HG03432 (cell line): ENCODE data around the gene SLC26A6.

Experiments
- ATAC-seq: cut with Tn5 transposase; IDR thresholded peaks from one replicate; pipeline ENCODE4 v1.9.1; 2021; ENCODE audit warnings: mild to moderate bottlenecking, moderate library complexity; ENCODE audit not compliant: unreplicated experiment

SLC26A6 gene, protein sequence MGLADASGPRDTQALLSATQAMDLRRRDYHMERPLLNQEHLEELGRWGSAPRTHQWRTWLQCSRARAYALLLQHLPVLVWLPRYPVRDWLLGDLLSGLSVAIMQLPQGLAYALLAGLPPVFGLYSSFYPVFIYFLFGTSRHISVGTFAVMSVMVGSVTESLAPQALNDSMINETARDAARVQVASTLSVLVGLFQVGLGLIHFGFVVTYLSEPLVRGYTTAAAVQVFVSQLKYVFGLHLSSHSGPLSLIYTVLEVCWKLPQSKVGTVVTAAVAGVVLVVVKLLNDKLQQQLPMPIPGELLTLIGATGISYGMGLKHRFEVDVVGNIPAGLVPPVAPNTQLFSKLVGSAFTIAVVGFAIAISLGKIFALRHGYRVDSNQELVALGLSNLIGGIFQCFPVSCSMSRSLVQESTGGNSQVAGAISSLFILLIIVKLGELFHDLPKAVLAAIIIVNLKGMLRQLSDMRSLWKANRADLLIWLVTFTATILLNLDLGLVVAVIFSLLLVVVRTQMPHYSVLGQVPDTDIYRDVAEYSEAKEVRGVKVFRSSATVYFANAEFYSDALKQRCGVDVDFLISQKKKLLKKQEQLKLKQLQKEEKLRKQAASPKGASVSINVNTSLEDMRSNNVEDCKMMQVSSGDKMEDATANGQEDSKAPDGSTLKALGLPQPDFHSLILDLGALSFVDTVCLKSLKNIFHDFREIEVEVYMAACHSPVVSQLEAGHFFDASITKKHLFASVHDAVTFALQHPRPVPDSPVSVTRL

DNA sequence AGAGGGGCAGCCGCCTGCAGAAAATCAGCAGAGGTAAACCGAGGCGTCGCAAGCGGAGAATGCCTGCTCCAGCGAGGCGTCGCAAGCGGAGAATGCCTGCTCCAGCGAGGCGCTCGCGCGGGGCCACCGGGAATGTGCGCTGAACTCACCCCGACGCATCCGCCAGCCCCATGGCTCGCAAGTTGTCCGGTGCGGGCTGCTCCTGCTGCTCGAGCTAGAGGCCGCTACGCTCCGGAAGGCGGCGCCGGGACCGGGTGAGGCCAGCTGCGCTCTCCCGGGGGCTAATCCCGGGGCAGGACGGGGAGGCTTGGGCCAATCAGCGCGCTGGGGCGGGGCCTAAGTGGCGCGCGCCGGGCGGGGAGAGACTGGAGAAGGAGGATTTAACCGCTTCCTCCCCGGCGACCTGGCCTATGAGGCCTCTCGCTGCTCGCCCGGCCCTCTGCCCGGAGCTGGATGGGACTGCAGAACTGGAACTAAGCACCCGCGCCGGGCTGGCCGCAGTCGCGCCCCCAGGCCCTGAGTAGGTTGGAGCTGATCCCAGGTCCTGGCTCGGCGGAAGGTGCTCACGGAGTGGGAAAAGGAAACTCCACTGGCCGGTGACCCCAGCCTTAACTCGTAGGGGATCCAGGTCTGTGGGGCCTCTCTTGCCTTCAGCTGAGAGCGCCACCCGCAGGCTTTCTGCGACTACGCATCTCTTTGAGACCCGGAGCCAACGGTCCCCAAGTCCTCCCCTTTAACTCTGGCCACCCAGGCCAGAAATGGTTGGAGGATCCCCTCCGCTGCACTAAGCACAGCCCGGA, at the start of gene SLC26A6:
Gene SLC26A6 (minus strand): TSS at position 240 of the 800 bp plus-strand sequence. CDS start 68 bp downstream, at position 172.
- peak; percentile 94 for ATAC-seq

DNA sequence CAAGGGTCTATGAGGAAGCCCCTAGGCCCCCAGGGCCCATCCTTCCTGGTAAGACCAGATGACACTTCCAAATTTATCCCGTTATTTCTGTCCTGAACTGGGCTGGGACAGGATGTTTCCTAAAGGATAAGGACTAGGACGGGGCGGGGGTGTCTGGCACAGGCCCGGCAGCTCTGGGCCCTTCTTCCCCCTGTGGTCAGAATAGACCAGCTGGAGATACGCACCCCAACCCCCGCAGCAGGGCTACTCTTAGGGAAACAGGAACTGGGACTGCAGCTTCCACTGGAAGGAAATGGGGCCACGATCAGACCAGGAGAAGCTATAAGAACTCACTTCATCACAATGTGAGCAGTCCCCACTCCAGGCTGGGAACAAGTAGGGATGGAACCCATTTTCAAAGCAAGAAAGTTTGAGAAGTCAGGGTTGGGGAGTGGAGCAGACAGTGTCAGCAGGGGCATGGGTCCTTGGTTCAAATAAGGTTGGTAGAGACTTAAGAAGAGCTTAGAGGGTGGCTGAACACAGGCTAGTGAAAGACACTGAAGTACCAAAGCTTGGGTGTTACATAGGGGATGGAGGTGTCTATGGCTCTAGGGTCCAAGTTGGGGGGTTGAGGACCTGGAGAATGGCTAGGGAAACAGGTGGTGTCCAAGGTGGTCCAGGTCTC, 49.4 kb upstream of the SLC26A6 start:
- no peak for ATAC-seq

DNA sequence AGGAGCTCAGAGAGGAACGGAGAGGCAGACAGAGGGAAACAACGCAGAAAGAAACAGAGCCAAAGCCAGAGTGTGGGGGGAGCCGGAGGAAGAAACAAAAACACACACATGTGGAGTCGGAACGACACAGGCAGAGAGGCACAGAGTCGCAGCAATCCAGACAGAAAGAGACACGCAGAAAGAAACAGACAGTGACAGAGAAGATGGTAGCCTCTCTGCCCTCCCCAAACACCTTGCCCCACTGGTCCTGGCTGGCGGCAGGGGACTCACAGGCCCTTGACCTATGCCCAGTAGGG, 48.7 kb upstream of the SLC26A6 start:
- ATAC-seq, result no peak

DNA sequence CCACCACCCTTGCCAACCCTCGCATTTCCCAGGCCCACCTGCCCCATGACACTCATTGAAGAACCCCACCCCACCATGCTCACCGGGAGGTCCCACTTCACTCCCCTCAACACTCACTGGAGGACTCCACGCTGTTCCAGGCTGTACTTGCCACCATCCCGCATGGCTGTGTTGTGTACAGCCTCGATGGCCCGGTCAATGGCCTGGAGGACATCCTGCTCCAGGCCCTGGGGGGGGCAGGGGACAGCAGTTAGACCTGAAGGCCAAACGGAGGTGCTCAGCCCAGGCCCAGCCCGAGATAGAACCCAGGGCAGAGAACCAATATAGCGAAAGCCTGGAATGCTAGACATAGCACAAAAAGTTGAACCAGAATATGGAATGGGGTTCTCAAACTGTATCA, 47.5 kb upstream of the SLC26A6 start:
- ATAC-seq, result no peak

DNA sequence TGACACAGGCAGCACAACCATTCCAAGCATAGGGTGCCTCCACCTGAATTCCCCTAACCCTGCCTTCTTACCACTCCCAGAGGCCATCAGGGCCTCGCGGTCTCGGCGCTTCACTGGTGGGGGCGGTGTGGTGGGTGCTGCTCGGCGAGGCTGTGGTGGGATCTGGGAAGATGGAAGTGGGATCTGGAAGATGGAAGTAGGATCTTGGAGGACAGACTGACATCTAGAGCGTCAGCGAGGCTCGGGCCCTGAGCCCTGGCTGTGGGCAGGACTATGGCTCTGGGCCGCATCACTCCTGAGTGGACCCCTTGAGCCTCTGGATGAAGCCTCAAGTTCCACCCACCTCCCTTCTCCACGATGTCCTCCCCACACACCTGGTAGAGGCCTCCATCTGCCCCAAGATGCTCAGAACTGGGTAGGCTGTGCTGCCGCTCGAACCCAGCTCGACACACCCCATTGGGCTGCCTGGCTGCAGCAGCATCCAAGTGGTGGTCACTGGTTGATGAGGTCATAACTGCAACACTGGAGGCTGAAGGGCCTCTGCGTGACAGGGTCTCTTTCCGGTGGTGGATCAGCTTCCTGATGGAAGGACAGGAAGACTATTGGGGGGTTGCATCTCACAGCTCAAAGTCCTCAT, 46.8 kb upstream of the SLC26A6 start:
- ATAC-seq, result no peak

DNA sequence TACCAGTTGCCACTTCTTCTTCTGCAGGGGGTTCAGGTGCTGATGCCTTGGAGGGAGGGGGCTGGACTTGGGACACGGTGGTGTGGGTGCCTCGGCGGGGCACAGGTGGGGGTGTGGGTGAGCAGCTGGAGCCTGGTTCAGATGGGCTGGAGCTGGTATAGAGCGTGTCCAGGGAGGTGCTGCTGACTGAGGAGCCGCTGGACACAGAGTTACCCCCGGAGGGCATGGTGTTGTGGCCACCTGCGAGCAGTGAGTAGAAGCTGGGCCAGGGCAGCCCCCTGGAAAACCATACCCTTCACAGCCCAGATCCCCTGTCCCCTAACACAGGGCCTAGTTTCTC, 46.2 kb upstream of the SLC26A6 start:
- ATAC-seq, result no peak

DNA sequence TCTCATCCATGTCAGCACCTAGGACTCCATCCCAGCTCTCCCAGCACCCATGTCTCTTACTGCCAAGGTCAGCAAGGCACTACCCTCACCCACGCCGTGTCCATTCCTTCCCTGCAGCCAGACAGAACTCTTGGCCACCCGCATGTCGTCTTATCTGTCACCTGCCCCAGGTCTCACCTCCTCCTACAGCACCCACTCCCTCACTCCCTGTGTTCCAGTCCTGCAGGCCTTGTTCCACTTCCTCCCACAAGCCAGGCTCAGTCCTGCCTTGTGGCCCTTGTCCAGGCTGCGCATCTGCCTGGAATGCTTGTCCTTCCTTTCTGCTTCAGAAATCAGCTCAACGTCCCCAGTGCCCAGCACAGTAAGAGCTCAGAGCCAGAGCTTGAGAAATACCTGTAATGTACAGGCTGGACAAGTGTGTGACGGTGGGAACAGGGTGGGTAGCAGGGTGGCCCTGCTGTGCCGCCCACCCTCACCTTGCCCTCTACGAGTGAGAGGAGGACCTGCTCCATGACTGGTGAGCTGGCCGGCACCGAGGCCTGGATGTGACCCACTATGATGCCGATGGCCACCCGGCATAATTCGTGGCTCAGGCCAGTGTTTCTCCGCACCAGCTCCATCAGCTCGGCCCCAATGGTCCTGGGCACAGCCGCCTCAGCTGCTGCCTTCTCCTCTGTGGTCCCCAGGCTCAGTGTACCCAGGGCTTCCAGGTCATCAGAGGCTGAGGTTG, 45.7 kb upstream of the SLC26A6 start:
- ATAC-seq, result no peak

DNA sequence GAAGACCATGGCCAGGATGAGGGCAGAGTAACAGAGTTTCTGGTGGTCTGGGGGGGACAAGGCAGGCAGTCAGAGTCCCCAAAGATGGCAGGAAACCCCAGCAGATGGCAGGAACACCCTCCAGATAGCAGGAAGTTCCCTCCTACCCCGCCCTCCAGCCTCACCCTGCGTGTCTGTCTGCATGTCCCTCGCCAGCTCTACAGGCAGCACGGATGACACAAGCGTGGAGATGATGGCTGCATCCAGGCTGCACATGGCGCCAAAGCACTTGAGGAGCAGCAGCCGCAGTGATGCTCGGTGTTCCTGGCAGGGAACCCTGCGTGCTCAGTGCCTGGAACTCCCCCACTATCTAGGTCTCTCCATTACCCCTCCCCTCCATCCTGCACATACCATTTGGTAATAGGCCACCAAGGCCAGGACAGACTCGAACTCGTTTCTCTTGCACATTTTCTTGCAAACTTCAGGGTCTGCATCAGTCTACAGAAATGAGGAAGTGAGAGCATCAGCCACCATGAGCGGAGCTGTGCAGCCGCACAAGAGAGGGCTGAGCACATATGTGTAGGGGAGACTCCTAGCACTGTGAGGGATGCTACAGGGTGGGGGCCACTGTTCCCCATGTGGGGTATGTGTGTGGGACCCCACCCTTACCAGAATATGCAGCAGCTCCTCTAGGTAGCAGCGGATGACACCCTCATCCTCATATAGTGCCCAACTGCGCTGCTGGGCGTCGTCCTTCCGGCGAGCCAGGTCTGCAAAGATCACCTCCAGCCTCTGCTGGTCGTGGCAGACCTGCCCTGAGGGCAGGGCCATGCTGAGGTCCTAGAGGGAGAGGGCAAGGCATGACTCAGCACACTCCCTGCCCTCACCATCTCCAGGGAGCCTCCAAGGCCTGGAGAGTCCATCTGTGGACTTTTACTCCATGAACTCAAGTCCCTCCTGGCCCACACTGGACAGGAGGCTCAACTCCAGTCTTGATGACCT, 44.4 kb upstream of the SLC26A6 start:
- no peak for ATAC-seq

DNA sequence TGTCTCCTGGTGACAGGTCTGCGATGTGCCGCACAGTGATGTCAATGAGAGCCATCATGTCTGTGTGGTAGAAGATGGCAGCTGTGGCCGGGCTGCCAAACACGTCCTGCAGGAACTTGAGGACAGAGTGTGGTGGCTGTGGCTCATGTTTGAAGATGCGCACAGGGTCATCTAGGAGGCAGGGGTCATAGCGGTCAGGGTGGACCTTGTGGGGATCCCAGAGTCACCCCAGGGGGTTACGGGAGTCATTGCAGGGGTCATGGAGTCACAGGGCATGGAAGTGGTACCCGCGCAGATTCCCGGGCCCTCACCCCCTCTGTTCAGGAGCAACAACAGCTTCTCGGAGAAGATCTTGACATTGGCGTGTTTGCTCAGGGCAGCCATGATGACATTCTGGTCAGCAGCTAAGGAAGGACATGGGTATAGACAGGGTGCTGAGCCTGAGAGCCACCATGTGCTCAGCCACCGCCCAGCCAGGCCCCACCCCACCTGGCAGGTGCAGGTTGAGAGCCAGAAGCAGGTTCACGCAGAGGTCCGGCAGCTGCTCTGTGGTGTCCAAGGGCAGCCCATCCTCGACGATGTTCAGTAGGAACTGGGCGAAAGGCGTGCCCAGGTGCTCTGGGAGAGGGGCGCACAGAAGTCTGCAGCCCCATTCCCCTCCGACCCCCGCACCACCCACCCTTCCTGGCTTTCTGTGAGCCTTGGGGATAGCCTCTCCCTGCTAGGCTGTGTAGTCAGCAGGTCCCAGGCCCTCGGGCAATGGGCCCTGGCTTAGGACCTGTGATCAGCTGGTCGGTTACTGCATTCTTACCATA, 43.5 kb upstream of the SLC26A6 start:
- ATAC-seq, result no peak

DNA sequence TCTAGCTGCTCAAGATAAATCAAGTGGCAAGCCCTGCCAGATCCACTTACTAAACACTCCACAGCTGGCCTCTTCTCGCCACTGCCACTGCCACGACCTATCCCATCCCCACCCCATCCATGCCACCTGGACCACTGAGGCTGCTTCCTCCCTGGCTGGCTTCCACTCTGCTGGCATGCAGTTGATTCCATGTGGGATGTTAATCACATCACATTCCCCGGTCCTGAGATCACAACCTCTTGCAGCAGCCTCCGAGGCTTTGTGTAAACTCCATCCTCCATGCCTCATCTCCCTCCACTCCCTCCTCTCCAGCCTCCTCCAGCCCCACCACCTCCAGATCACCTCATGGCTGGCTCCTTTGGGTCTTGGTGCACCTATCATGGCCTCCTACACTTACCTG, 42.8 kb upstream of the SLC26A6 start:
- no peak for ATAC-seq

DNA sequence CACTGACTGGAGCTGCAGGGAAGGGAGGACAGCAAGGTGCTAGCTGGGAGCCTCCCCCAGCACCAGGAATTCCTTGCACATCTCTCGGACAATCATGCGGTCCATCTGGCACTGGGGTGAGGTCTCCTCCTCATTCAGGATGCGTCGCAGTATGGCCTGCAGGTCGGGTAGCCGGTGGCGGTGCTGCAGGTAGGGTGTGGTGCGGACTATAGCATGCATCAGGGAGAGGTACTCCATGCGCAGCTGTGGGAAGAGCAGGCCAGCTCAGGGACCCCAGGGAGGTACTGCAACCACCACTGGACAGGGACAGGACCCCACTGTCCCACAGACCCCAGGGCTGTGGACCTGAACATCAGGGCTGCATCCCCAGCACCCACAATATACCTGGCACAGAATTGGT, 39.2 kb upstream of the SLC26A6 start:
- no peak for ATAC-seq

DNA sequence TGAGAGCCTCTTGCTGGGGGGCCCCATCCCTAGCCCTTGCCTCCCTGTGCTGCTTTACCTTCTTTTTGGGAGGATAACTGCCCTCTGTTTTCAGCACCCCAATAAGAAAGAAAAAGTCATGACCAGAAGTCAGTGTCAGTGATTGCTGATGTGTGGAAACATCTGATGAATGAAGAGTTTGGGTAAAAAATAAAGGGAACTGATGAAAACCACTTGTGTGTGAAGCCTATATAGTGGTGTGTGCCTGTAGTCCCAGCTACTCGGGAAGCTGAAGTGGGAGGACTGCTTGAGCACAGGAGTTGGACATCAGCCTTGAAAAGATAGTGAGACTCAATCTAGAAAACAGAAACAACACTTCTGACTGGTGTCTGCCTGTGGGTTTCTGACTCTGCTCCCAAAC, 37.3 kb upstream of the SLC26A6 start:
- ATAC-seq, result no peak

DNA sequence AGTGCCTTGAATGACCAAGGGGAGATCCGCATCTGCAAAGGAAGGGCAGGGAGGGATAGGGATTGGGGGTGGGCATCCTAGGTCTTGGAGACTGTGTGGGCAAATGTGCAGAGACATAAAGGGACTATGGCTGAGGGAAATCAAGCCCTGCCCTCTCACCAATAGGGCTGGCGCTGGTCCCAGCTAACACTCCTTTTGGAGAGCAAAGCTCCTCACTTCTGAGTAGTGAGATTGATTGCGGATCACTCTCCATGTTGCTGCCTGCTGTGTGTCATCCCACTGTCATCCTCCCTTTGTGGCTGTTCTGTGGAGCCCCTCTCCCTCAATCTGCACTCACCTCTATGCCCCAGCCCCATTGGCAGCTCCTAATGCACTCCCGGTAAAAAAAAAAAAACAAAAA, 29.7 kb upstream of the SLC26A6 start:
- ATAC-seq, result no peak

DNA sequence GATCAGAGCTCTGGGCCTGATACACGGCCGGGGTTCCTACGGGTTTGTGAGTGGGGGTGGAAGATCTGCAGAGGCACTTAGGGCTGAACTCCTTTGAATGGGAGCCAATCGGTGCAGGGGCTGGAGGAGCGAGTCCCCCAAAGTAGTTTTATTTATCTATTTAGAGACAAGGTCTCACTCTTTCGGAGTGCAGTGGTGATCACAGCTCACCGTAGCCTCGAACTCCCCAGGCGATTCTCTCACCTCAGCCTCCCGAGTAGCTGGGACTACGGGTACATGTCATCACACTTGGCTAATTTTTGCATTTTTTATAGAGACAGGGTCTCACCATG, 29.0 kb upstream of the SLC26A6 start:
- no peak for ATAC-seq

DNA sequence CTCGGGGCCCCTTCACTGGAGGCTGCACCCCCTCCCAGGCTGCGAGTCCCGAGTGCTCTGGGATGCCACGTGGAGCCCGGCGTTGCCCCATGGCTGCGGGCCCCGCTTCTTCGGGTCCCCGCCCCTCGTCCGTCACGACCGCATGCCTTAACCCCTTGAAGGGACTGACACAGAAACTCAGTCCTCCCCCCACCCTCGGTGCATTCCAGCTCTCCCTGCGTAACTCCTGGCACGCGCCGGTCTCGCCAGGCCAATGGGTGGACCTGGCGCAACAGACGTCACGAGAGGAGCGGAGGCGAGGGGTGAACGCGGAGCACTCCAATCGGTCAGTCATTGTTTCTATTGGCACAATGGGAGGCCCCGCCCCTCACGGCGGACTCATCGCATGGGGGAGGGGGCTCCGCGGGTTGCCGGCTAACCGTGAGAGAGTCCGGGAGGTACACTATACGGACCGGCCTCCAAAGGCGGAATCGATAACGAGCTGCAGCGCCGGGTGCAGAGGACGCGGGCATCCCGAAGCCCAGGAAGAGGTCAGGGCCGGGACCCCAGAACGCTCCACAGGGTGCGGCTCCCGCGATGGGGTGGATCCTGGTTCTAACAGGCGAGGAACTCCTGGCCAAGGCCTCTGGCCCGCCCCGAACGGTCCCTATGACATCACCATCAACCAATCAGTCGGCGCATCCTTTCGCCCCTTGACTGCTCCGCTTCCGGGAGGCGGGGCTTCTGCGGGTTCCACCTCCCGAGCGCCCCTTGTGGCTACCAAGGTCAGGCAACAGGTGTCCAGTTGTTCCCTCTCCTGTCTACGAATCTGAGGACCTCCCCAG, 28.4 kb upstream of the SLC26A6 start:
- ATAC-seq, result peak; percentile 81

DNA sequence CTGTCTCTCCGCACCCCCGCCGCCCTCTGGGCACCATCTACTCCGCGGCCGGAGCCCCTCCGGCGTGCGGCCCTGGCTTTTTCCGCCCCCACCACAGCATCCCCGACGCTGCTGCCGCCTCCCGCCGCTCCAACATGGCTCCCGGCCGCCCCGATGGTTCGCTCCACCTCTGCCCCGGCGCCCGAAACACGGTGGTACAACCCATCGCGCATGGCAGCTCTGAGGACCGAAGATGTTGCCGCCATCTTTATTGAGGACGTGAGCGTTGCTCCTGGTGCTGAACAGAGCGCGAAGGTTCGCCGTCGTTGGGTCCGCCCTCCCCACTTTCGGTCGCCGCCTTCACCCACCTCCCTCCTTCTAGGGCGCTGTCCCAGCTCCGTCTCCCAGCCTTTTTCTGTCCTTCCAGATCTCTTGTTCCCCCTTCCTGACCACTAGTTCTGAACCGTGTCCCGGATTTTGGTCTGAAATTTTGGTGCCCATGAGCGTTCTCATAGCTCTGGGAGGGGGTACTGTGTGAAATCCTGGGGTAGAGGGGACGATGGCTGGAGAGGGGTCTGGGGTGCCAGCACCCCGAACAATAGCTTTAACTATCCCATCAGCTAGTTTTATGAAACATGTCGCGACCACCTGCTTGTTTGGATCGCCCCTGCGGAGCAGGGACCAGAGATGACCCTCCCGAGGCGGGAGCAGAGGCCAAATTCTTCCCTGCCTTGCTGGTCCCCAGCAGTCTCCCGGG, 27.7 kb upstream of the SLC26A6 start, which contains the start of gene CELSR3:
Gene CELSR3 (minus strand): TSS at position 134 of the 736 bp plus-strand sequence. CDS start 252 bp downstream, outside the sequence.
- no peak for ATAC-seq
